Renal pelvis (tissue), 4 donors: Measurements from ENCODE around the gene JPH4. TPM values are rescaled to one million over a fixed set of nuclear protein-coding genes. Genes with fewer than 3 reads are reported as not detected.
"Not testable (repeated sequence)": the region's sequence is repeated elsewhere in the genome, so short reads cannot be mapped to it uniquely, and the experiment has no call there.

Source experiments
- DNase-seq: peaks from one replicate; pipeline ENCODE4 v3.0.0-alpha.2; 2013
- polyA plus RNA-seq, 3 donors: library from polyadenylated mRNA; unstranded; fragments of 120-200 nt; gene quantifications; one replicate each; pipeline ENCODE4 v1.2.1, GENCODE V29; 2013; ENCODE audit not compliant: insufficient read length in 3 of 3

The JPH4 gene
- polyA plus RNA-seq, 3 donors, result 9.1 to 13.5 (median 11.9) TPM

GRCh38 chr14:23550812-23551265 lies 27.8 kb downstream of the JPH4 start:
- DNase-seq, result no peak

- no peak for DNase-seq
These were observed 28.3 kb downstream of the JPH4 start for GRCh38 chr14:23550131-23550811.

GRCh38 chr14:23548351-23549318 lies 30.0 kb downstream of the JPH4 start:
- peak; percentile 72 for DNase-seq

GRCh38 chr14:23547924-23548323 lies 30.7 kb downstream of the JPH4 start:
- no peak for DNase-seq

GRCh38 chr14:23546450-23547035 lies 32.0 kb downstream of the JPH4 start:
- DNase-seq, result no peak

GRCh38 chr14:23545740-23546365 lies 32.7 kb downstream of the JPH4 start:
- DNase-seq, result no peak

GRCh38 chr14:23544511-23545447 lies 33.8 kb downstream of the JPH4 start:
- no peak for DNase-seq

- no peak for DNase-seq
These were observed 35.2 kb downstream of the JPH4 start for GRCh38 chr14:23543403-23543802.

- no peak for DNase-seq
These were observed 36.3 kb downstream of the JPH4 start for GRCh38 chr14:23542261-23542660.

GRCh38 chr14:23540141-23540469 lies 38.5 kb downstream of the JPH4 start:
- DNase-seq, result no peak

- DNase-seq, result peak; percentile 69
These were observed 39.1 kb downstream of the JPH4 start for GRCh38 chr14:23539248-23540140.

GRCh38 chr14:23538785-23539184 lies 39.8 kb downstream of the JPH4 start:
- peak; percentile 67 for DNase-seq

GRCh38 chr14:23538050-23538718 lies 40.4 kb downstream of the JPH4 start:
- DNase-seq, result no peak

GRCh38 chr14:23537351-23538049 lies 41.1 kb downstream of the JPH4 start:
- DNase-seq, result no peak

- DNase-seq, result not testable (repeated sequence)
These were observed 41.7 kb downstream of the JPH4 start for GRCh38 chr14:23536906-23537305.

GRCh38 chr14:23536494-23536893 lies 42.1 kb downstream of the JPH4 start:
- no peak for DNase-seq

GRCh38 chr14:23535943-23536342 lies 42.6 kb downstream of the JPH4 start:
- DNase-seq, result no peak

- DNase-seq, result no peak
These were observed 44.7 kb downstream of the JPH4 start for GRCh38 chr14:23533652-23534435.
